GM18517 (cell line): ENCODE results near the gene KASH5.

Experiments used
- ATAC-seq: cut with Tn5 transposase; IDR thresholded peaks from one replicate; pipeline ENCODE4 v1.9.1; 2021; ENCODE audit warnings: mild to moderate bottlenecking, moderate library complexity; ENCODE audit not compliant: unreplicated experiment

The KASH5 gene

DNA sequence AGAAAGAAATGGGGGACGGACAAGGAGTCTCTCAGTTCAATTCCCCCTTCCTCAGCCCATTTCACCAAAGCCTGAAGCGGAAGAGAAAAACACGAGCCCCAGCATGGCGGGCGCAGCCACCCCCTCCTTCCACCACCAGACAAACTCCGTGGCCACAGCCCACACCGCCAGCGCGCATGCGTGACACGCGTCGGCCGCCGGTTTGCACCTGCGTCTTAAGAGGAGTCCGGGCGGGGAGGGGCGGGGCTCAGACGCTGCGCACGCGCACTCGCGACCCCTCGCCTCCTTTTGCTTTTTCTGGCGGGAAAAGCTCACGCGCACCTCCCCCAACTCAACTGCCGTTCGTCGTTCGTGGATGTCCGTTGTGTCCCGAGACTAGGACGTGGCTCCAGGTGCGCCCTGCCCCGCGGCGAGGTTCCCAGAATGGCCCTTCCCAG lies at the start of gene KASH5:
TSS of gene KASH5 (plus strand) at position 314 of the 437 bp plus-strand sequence. CDS start 2,635 bp downstream, outside the sequence.
- ATAC-seq = peak; percentile 65

DNA sequence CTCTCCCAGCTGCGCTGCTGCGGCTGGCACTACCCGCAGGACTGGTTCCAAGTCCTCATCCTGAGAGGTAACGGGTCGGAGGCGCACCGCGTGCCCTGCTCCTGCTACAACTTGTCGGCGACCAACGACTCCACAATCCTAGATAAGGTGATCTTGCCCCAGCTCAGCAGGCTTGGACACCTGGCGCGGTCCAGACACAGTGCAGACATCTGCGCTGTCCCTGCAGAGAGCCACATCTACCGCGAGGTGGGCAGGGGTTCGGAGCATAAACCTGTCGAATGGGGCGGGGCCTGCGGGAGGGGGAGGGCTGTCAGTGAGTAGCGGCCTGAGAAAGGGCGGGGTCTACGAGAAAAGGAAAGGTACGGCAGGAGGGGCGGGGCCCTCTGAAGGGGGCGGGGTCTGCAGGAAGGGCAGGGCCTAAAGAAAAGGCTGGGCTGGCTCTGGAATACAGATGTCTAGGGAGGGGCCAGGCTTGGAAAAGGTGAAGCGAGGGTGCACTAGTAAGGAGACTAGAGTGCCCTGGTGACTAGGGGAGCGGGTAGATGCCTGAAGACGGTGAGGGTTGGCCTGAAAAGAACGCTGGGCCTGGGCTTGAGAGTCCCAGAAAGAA lies 49.3 kb upstream of the KASH5 start:
- ATAC-seq = no peak

DNA sequence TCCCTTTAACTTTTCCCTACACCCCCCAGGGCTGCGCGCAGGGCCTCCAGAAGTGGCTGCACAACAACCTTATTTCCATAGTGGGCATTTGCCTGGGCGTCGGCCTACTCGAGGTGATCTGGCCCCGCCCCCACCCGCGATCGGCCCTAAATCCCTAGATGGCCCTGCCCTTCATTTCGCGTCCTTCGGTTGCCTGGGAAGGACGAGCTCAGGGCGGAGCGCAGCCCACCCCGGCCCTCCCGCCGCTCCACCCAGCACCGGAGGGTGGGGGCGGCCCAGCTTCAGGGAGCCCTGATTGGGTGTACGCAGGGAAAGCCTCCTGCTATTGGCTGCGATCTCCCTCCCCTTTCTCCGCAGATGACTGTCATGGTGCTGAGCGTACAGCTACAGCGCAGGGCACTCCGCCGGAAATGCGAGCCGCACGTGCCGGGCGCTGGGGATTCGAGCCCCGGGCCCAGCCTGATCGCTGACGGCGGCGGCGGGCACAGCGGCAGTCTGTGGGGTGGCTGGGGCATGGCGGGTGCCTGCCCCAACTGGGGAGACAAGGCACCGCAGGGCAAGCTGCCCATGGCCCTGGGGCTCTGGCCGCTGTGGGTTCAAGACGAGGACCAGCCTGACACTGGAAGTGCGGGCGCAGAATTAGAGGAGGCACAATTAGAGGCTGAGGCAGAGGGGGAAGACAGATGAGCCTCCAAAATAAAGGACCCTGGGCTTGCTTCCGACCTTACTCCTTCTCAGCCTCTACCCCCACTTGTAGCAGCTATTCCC lies 48.6 kb upstream of the KASH5 start:
- ATAC-seq = no peak

DNA sequence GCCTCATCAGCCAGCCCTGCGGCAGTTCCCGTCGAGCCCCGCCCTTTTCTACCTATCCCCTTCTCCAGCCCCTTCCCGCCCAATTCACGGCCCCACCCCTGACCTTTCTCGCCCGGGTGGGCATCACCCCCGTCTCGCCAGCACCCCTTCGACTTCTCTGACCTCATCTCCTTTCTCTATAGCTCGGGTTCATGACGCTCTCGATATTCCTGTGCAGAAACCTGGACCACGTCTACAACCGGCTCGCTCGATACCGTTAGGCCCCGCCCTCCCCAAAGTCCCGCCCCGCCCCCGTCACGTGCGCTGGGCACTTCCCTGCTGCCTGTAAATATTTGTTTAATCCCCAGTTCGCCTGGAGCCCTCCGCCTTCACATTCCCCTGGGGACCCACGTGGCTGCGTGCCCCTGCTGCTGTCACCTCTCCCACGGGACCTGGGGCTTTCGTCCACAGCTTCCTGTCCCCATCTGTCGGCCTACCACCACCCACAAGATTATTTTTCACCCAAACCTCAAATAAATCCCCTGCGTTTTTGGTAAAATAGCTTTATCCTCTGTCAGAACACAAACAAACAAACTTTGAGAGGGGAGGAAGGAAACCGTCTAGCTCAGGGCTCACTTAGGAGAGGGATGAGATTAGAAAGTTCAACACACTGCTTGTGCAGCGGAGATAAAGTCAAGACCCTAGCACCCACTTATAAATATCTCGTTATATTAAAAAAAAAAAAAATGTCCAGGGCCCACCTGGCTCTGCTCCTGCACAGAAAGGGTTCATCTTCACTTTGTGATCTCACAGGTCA lies 47.8 kb upstream of the KASH5 start:
- peak; percentile 63 for ATAC-seq

GRCh38 chr19:49340865-49341718 lies 47.0 kb upstream of the KASH5 start:
- ATAC-seq = no peak

- ATAC-seq = no peak
Observed at GRCh38 chr19:49342291-49342721, 45.7 kb upstream of the KASH5 start.

GRCh38 chr19:49343123-49343522 lies 44.9 kb upstream of the KASH5 start:
- no peak for ATAC-seq

- no peak for ATAC-seq
Observed at GRCh38 chr19:49344505-49345423, 43.3 kb upstream of the KASH5 start.

DNA sequence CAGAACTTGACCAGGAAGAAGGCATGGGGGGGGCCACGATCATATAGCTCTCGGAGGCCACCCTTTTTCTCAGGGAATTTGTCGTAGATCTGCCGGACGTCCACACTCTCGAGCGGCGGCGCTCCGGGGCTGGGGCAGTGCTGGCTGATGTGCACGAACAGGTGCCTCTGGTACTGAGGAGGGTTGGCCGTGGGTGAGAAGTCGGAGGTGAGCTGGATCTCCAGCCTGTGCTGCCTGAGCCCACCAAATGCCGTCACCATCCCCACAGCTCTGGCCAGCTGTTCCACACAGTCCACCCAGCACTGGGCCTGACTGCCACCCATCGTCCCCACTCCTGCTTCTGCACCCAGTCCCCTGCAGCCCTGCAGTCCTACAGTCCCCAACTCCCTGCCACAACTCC lies 40.9 kb upstream of the KASH5 start:
- ATAC-seq = no peak

DNA sequence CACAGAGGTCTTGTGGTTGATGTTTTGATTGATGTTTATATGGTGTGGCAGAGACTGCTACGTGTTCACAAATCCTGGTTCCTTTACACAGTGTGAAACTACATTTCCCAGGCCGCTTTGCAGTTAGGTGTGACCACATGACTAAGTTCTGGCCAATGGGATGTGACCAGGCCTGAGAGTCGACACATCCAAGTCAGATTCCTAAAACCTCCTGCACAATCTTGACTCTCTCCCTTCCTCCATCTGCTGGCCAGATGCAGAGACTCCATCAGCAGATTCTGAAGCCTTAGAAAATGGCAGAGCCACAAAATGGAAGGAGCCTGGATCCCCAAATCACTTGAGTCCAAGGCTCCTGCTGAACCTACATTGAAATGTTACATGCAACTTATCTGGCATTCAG lies 40.2 kb upstream of the KASH5 start:
- no peak for ATAC-seq

DNA sequence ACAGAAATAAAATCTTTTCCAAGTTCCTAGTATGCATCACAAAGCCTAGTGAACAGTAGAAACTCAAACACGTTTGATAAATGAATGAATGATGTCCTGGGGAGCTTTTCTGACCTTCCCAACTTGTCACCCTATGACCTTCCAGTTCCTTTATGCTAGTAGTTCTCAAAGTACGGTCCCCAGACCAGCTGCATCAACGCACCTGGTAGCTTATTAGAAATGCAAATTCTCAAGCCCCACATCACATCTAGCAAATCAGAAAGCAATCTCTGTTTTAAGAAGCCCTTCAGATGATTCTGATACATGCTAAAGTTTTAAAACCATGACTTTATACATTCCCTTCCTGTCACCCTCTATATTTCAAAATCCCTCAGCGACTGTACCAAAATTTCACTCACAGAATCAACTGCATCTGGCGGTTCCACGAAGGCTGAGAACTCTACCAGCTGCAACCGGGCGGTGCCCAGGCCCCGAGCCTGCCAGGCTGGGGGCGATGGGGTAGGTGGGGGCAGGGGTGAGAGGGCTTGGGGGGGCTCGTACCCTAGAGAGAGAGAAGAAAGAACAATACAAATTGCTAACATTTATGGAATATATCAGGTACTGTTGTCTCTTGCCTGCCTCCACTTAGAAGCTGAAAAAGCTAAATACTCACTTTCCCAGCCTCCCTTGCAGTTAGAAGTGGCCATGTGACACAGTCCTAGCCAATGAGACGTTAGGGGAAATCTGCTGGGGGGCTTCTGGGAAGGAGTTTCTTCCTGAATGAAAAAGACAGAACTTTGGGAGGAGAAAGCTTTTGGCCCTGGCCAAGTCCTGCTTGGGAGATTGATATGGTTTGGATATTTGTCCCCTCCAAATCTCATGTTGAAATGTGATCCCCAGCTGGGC lies 39.5 kb upstream of the KASH5 start:
- no peak for ATAC-seq

DNA sequence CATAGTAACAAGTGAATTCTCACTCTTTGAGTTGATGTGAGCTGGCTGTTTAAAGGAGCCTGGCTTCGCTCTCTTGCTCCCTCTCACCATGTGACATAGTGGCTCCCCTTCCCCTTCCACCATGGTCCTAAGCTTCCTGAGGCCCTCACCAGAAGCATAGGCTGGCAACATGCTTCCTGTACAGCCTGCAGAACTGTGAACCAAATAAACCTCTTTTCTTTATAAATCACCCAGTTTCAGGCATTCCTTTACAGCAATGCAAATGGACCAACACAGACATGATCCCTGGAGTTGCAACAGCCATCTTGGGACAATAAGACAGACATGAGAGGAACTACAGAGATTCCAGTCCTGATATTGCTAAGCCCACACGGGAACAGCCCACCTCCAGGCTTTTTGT lies 38.5 kb upstream of the KASH5 start:
- no peak for ATAC-seq

DNA sequence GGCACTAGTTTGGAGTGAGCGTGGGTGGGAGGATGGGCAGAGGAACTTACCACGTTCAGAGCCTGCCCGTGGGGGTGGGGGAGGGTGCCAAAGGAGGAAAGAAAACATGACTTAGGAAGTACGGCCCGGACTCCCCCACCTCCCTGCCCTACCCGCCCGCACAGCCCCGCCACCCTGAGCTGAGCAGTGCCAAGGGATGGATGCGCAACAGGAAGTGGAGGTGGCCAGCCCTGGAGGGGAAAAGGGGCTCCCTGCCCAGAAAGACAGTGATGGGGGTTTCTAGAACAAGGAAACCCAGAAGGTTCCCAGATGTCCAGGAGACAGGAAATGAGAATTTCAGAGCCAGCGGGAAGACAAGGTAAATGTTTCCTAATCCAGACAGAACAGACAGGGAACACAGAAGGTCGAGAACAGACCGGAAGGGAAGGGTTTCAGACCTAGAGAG lies 32.1 kb upstream of the KASH5 start:
- no peak for ATAC-seq

GRCh38 chr19:49356382-49356781 lies 31.7 kb upstream of the KASH5 start:
- ATAC-seq = no peak

- no peak for ATAC-seq
Observed at GRCh38 chr19:49357186-49357585, 30.9 kb upstream of the KASH5 start.

GRCh38 chr19:49359851-49360820 lies 27.9 kb upstream of the KASH5 start:
- no peak for ATAC-seq

DNA sequence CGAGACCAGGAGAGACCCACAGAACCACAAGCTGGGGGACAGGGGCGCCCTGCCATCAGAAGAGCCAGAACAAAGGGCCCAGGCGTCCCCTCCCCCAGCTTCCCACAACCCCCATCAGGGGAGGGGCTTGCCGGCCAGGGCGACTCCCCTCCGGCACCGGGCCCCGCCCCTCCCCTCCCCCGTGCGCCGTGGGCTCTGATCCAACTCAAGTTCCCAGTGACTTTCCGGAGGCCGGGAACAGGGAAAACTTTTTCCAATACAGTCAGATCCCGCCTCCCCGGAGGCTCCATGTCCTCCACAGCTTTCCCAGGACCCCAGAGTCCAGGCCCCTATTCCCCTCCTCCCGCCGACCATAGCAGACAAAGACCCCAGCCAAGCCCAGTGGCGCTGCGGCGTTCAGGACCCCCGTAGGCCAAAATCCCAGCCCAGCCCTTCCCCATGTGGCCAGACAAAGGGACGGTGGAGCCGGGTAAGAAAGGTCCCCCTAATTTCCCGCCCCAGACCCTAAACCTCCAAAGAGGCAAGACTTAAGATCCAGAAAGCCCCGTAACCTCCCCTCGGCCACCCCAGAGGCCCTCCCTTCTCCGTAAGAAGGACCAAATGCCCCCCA lies 26.5 kb upstream of the KASH5 start:
- ATAC-seq = no peak
